Esophagus (tissue), 2 donors: Measurements from ENCODE around the gene INHA. TPM values are rescaled to one million over a fixed set of nuclear protein-coding genes. Genes with fewer than 3 reads are reported as not detected.

Experiments
- H3K27ac ChIP-seq, 2 donors: one replicate each; pipeline ENCODE4 v1.5.1; 2013; ENCODE audit warnings: low read depth in 2 of 2, mild to moderate bottlenecking in 2 of 2, inconsistent platforms in 1 of 2, low read length in 1 of 2, moderate library complexity in 1 of 2
- H3K27me3 ChIP-seq, 2 donors: one replicate each; pipeline ENCODE4 v1.6.1; 2013; ENCODE audit warnings: low read length in 2 of 2, control low read depth in 1 of 2, mild to moderate bottlenecking in 1 of 2; ENCODE audit not compliant: insufficient read depth in 2 of 2, control insufficient read depth in 1 of 2
- H3K36me3 ChIP-seq, 2 donors: one replicate each; pipeline ENCODE4 v1.6.1; 2013; ENCODE audit warnings: low read length in 1 of 2; ENCODE audit not compliant: control insufficient read depth in 2 of 2, insufficient read depth in 2 of 2
- H3K4me1 ChIP-seq, 2 donors: one replicate each; pipeline ENCODE4 v1.6.1; 2013; ENCODE audit warnings: low read length in 1 of 2; ENCODE audit not compliant: control insufficient read depth in 2 of 2, insufficient read depth in 2 of 2
- H3K4me3 ChIP-seq, 2 donors: one replicate each; pipeline ENCODE4 v1.5.1; 2013; ENCODE audit warnings: low read length in 2 of 2, mild to moderate bottlenecking in 2 of 2, low read depth in 1 of 2, moderate library complexity in 1 of 2
- H3K9me3 ChIP-seq, 2 donors: one replicate each; pipeline ENCODE4 v1.6.1; 2013; ENCODE audit warnings: mild to moderate bottlenecking in 2 of 2, low read depth in 1 of 2, low read length in 1 of 2, moderate library complexity in 1 of 2; ENCODE audit not compliant: control insufficient read depth in 2 of 2, insufficient read depth in 1 of 2
- WGBS, 2 donors: extraction: QIAGEN DNeasy Blood & Tissue Kit; methylation state at CpG; one replicate each; pipeline ENCODE4 v1.1.7; 2013; 5-methylcytosine and 5-hydroxymethylcytosine counted together
- polyA plus RNA-seq, 2 donors: library from polyadenylated mRNA; stranded (reverse); fragments of 200-250 nt; gene quantifications; one replicate each; pipeline ENCODE4 v1.2.3, GENCODE V29; 2013
- donor health status: healthy with polysubstance abuse.
- donor health status: Bipolar disorder and iron deficiency.

Gene INHA
- polyA plus RNA-seq, 2 donors, result 0.24 to 0.71 TPM

DNA sequence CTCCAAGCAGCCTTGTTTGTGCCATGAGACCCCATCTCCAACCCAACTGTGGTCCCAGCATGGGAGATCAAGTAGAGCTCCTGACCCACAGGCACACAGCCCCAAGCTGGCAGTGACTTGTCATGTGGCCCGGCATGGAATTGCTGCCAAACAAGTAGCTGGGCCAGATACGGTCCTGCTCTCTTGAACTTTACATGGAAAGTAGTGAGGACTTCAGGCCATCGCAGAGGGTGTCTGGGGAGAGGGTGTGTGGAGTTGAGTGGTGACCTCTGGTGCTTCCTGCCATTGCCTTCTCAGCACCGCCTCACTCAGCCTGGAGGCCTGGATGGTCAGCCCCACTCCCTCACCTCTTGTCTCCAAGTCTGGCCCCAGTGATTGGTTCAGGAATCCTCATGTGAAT lies 44.4 kb downstream of the INHA start:
- Histone ChIP-seq H3K4me3 (no peak overlapping the region), H3K36me3 (peaks cover 9 to 32% of the 10 kb centered on the region in 2 donors), H3K27me3 (peaks cover 0 to 4% of the 10 kb centered on the region in 2 donors), H3K4me1 (no peaks in the 10 kb centered on the region), H3K27ac (no peak overlapping the region), H3K9me3 (no peaks in the 10 kb centered on the region)
- 81 to 85% methylated on average over 4 of the region's 4 CpGs for WGBS, 2 donors

DNA sequence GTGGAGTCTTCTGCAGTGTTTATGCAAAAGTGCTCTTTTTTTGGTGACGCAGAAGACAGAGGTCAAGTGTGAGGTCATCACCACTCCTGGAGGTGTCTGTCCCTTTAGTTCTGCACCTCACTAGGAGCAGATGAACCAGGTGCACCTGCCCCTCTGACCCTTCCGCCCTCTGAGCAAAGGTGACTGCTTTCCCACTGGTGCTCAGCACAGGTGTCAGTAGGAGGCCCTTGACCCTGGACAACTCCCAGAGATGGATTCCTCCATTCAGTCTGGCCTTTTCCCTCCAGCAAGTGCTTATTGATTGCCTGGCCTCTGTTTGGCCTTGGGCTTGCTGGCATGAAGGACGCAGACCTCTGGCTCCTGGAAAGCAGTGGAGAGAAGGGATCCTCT lies 46.6 kb downstream of the INHA start:
- WGBS, 2 donors, result 81 to 89% methylated on average over 3 of the region's 3 CpGs
- Histone ChIP-seq H3K27ac (no peak overlapping the region), H3K9me3 (no peaks in the 10 kb centered on the region)

DNA sequence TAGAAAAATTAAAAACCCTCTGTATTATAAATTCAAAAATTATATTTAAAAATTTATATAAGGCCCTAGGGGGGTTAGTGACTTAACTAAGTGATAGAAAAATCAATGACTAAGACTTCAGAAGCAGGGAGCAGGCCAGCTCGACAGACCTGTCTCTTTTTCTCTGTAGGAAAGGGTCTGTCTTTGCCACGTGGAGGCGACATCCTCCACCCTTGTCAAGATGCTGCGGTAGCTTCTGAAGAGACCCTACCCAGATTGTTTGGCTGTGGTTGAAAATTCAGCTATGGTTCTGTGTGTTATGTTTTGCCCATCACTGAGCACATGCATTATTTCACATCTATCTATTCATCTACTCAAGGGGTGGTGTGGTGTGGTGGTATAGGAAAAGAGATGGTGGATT lies 47.1 kb downstream of the INHA start:
- WGBS, 2 donors, result 65 to 72% methylated on average over 4 of the region's 4 CpGs
- H3K9me3 ChIP-seq, result no peaks in the 10 kb centered on the region
- H3K27ac ChIP-seq, result no peak overlapping the region
- no peaks in the 10 kb centered on the region for H3K4me1 ChIP-seq
- peaks cover 0 to 4% of the 10 kb centered on the region in 2 donors for H3K27me3 ChIP-seq
- no peak overlapping the region for H3K4me3 ChIP-seq
- peaks cover 9 to 22% of the 10 kb centered on the region in 2 donors for H3K36me3 ChIP-seq

More for the DNA sequence above, 46.6 kb downstream of the INHA start:
- Histone ChIP-seq H3K36me3 (peaks cover 9 to 22% of the 10 kb centered on the region in 2 donors), H3K27me3 (peaks cover 0 to 4% of the 10 kb centered on the region in 2 donors), H3K4me1 (no peaks in the 10 kb centered on the region), H3K4me3 (no peak overlapping the region)

DNA sequence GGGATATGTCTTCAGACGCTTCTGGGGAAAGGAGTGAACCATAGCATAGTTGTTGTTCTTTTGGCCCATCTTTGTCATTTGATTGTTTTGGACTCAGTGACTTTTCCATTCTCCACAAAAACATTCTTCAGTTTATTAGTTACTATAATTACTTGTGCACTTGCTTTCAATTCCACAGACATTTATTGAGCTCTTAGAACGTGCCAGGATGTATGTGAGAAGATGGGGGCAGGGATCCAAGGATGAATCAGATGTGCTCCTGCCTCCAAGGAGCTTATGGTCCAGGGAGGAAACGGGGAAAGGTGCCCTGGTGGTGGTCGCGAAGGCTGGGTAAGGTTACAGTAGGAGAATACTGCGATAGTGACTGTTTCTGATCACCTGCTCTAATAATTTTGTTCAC lies 48.4 kb downstream of the INHA start:
- WGBS, 2 donors, result 82 to 84% methylated on average over 6 of the region's 6 CpGs
- H3K4me1 ChIP-seq, result peaks cover 0 to 1% of the 10 kb centered on the region in 2 donors
- peaks cover 9 to 11% of the 10 kb centered on the region in 2 donors for H3K36me3 ChIP-seq
- no peak overlapping the region for H3K27ac ChIP-seq
- H3K4me3 ChIP-seq, result no peak overlapping the region
- H3K9me3 ChIP-seq, result no peaks in the 10 kb centered on the region
- peaks cover 0 to 4% of the 10 kb centered on the region in 2 donors for H3K27me3 ChIP-seq

DNA sequence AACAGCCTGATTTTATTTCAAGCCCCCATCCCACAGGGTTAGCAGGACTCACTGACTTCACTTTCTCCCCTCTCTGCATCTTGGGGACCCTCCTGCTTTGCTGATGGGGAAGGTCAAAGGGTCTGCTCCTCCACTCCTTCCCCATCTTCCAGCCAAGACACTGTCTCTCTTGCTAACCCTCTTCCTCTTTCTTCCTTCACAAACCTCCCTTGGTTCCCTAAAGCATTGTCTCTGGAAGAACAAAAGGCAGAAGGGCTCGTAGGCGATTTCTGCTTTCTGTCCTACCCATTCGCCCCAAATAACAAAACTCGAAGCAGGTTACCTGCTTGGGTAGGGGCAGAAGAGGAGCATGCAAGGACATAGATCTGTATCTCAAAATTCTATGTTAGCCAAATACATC lies 49.8 kb downstream of the INHA start:
- no peak overlapping the region for H3K27ac ChIP-seq
- no peaks in the 10 kb centered on the region for H3K36me3 ChIP-seq
- H3K4me3 ChIP-seq, result no peak overlapping the region
- H3K27me3 ChIP-seq, result peaks cover 0 to 4% of the 10 kb centered on the region in 2 donors
- H3K4me1 ChIP-seq, result peaks cover 0 to 1% of the 10 kb centered on the region in 2 donors
- no peaks in the 10 kb centered on the region for H3K9me3 ChIP-seq
- 80 to 81% methylated on average over 4 of the region's 4 CpGs for WGBS, 2 donors

DNA sequence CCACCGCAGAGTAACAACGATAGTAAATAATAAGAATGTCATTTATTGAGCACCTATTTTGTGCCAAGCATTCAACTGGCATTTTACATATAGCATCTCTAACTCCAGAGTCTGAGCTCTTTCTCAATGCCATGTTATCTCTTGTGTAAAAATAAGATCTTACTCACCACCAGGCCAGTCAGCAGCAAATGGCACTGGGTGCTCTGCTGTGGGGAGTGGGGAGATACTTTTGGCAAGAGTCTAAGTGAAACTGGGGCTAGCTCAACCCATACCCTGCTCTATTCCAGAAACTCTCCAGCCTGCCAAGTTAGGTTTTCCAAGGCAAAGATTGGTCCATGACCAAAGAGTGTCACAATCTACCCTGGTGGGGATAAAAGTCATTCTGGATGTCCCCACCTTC lies 50.4 kb downstream of the INHA start:
- H3K4me1 ChIP-seq, result peaks cover 0 to 1% of the 10 kb centered on the region in 2 donors
- H3K27me3 ChIP-seq, result peaks cover 0 to 4% of the 10 kb centered on the region in 2 donors
- H3K4me3 ChIP-seq, result no peak overlapping the region
- H3K36me3 ChIP-seq, result no peaks in the 10 kb centered on the region
- no peaks in the 10 kb centered on the region for H3K9me3 ChIP-seq
- WGBS, 2 donors, result 95 to 97% methylated on average over 2 of the region's 2 CpGs
- no peak overlapping the region for H3K27ac ChIP-seq

DNA sequence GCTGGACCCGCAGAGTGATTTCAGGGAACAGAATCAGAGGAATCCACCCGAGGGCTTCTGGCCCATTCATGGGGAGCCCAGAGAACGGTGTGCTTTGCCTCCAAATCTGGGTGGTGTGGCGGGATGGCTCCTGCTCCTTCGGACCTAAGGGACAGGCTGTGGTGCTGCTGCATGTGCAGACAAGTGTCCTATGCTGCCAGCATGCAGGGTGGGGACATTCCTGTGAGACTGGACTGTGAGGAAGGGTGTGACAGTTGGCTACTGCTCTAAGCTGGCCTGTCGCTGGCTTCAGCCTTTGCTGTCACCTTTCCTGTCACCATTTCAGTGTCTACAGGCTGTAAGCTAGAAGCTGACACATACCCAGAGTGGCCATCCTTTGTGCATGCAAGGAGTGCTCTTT lies 52.5 kb downstream of the INHA start:
- no peak overlapping the region for H3K27ac ChIP-seq
- H3K4me3 ChIP-seq, result no peak overlapping the region
- no peaks in the 10 kb centered on the region for H3K36me3 ChIP-seq
- 74 to 85% methylated on average over 6 of the region's 6 CpGs for WGBS, 2 donors
- H3K9me3 ChIP-seq, result no peaks in the 10 kb centered on the region
- peaks cover 0 to 4% of the 10 kb centered on the region in 2 donors for H3K27me3 ChIP-seq
- peaks cover 1 to 2% of the 10 kb centered on the region in 2 donors for H3K4me1 ChIP-seq

DNA sequence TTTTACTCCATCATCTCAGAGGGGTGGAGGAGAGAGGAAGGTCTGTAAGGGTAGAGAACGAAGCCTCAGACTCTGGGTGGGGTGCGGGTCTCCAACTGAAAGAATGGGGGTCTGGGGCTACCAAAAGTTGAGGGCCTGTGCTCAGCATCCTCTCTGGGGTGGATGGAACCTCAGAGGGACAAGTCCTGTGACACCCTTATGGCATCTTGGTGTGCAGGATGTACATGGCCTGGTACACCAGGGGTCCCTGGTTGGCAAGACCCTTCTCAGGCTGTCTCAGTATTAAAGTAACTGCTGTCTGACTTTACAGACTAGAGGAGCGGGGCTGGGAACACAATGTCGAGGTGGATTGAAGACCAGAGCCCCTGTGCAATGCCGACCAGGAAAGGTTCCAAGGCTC lies 53.1 kb downstream of the INHA start:
- WGBS, 2 donors, result 93 to 95% methylated on average over 5 of the region's 5 CpGs
- Histone ChIP-seq H3K4me3 (no peak overlapping the region), H3K27ac (no peak overlapping the region), H3K4me1 (peaks cover 1 to 2% of the 10 kb centered on the region in 2 donors), H3K9me3 (no peaks in the 10 kb centered on the region), H3K36me3 (no peaks in the 10 kb centered on the region), H3K27me3 (peaks cover 0 to 4% of the 10 kb centered on the region in 2 donors)

Other genes with a start within 250 kb of the INHA start
- not detected for gene RESP18, start 239.6 kb upstream of the INHA start, polyA plus RNA-seq
- 10 to 100 TPM; 46.2 to 49.6 TPM for gene DNPEP, start 184.4 kb upstream of the INHA start, polyA plus RNA-seq
- 100 to 1,000 TPM; 672 to 686 TPM for gene DES, start 153.9 kb upstream of the INHA start, polyA plus RNA-seq
- gene SPEG, start 137.5 kb upstream of the INHA start, polyA plus RNA-seq, result 10 to 100 TPM; 22.3 to 37.7 TPM
- 10 to 100 TPM; 18.4 to 25.5 TPM for gene GMPPA, start 73.4 kb upstream of the INHA start, polyA plus RNA-seq
- under 1 TPM; 0.01 to 0.02 TPM for gene ASIC4, start 57.8 kb upstream of the INHA start, polyA plus RNA-seq
- gene CHPF, start 28.5 kb upstream of the INHA start, polyA plus RNA-seq, result 10 to 100 TPM; 10.1 to 20.2 TPM
- 1 to 10 TPM; 1.6 to 1.7 TPM for gene TMEM198, start 28.3 kb upstream of the INHA start, polyA plus RNA-seq
- 10 to 100 TPM; 19.9 to 28.6 TPM for gene OBSL1, start 771 bp upstream of the INHA start, polyA plus RNA-seq
- 10 to 100 TPM; 17.0 to 25.5 TPM for gene STK11IP, start 25.5 kb downstream of the INHA start, polyA plus RNA-seq
- 1 to 10 TPM; 2.0 to 2.5 TPM for gene SLC4A3, start 55.3 kb downstream of the INHA start, polyA plus RNA-seq